NCI-H1105 treated with DMSO at 0.1 percent for 48 hours (cell line): ENCODE measurements around the gene MIEN1.
"Not testable (repeated sequence)": the region's sequence is repeated elsewhere in the genome, so short reads cannot be mapped to it uniquely, and the experiment has no call there.

Experiments
- DNase-seq: peaks from one replicate; lab custom pipeline; 2025; lab: John Stamatoyannopoulos, UW

MIEN1 gene

DNA sequence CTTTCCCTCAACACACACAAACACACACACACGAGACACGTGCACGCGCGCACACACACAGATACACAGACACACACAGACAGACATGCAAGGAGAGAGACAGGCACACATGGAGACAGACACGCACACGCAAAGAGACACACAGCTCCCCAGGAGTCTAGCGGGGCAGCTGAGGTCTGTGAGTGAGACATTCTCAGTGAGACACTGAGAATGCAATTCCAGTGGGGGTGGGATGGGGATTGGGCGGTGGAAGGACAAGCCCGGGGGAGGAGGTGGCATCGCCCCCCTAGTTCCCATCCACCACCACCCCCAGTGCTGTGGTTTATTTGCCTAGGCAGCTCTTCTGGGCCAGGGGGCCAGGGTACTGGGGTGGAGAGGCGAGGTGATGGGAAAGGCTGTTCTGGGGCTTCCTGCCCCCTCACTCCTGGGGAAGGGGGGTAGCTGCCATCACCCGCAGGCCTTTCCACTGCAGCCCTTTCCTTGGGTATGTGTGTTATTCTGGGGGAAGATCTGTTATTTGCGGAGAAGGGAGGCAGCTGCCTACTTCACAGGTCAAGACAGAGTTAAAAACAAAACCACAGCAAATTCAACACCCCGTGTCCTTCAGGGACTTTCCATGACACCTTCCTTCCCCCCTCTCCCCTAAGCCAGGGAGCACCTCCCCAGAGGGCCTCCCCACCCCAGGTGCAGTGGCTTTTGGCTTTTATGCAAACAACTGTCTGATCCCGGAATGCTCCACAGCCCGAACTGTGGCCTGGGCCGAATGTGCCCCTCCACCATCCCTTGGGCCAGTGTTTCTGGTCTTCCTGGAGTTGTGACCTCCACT lies 25.4 kb upstream of the MIEN1 start:
- no peak for DNase-seq

DNA sequence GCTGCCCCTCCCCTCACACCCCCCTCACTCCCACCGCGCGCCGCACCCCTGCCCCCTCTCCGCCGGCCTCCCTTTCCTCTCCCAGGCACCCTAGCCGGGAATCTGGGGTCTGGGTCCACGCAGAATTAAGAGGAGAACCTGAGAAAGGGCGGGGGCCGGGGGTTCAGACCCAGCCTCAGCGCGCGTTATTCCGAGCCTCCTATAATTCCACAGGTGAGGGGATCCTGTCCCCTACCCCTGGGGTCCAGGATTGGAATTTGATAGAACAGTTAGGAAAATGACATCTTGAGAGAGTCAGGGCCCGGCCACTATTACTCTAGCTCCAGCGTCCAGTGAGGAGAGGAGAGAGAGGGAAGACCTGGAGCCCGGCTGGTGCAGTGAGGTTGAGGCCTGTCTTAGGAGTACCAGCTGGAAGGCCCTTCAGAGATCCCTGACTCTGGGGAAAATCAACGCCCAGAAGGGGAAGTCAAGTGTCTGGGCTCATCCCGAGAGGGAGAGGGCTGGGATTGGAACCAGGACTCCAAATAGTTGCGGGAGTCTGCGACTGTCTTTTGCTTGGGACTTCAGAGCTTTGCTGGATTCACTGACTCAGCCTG lies 24.7 kb upstream of the MIEN1 start:
- no peak for DNase-seq

DNA sequence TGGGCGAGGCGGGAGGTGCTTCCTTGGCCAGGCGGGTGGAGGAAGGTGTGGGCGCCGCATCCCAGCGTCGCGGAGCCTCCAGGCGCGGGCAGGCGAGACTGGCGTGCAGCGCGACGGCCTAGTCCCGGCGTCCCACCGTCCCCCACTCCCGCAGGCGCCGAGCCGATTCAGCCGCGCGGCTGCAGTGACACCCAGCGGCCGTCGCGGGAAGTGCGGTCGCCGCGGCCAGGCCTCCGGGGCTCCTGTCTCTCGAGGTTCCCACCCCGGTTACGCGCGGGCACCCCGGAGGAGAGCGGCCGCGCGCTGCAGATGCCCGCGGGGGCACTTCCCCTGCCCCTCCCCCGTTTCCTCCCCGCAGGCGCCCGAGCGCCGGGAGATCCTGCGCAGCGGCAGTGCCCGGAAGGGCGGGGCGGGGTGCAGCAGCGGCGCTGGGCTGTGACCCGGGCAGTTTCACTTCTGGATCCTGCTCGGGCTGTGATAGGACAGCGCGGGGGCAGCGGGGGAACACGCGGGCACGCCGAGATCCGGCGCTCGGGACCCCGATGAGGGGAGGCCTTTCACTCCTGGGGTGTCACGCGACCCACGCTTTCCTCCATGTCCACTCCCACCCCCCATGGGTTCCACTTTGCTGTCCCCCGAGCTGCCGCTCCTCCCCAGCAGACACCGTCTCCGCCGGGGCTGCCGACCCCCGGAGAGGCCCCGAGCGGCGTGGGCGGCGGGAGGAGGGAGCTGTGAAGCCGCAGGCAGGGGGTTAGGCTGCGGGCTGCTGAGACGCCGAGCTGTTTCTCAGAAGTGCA lies 24.0 kb upstream of the MIEN1 start:
- DNase-seq: peak; percentile 74

DNA sequence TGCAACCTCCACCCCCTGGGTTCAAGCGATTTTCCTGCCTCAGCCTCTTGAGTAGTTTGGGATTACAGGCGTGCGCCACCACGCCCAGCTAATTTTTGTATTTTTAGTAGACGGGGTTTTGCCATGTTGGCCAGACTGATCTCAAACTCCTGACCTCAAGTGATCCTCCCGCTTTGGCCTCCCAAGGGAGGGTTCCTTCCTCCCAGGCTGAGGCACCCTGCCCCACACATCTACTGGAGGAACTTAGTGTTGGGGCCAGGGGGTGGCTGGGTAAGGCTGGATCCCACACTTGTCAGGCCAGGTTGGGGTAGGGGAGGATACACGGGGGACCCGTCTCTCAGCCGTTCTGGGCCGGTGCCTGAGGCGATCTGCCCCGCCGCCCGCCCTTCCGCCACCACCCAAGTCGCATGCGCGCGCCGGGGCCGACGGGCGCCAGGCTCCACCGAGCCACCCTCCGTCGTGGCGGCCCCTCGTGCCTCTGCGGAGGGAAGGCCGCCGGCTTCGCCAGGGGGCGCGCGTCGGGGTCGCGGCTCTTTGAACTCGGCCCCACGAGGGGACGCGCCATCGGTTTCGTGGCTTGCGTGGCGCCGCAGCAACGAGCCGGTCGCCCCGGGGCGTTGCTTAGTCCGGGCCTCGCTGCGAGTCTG lies 23.3 kb upstream of the MIEN1 start:
- peak; percentile 58 for DNase-seq

DNA sequence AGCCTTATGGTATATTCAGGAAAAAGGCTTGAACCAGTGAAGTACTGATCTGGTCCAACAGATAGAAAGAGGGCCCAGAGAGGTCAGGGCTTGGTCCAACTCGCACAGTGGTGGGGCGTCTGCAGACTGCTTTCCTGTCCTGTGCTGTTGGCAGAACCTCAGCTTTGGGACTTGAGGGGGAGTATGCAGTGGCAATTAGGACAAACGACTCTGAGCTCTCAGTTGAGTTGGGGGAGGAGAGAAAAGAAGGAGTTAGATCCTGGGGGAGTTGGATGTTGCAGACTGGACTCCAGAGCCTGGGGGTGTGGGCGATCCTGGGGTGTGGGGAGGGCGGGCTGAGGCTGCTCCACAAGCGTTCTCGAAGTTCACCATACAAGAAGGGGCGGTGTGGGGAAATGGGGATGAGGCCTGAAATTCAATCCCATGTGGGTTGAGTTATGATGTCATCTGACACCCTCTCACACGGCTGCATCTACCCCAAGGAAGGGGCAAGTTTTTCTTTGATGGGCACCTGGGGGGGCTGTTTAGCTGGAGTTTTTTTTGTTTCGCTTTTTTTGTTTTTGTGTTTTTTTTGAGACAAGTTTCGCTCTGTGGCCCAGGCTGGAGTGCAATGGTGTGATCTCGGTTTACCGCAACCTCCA lies 22.0 kb upstream of the MIEN1 start:
- DNase-seq: no peak

DNA sequence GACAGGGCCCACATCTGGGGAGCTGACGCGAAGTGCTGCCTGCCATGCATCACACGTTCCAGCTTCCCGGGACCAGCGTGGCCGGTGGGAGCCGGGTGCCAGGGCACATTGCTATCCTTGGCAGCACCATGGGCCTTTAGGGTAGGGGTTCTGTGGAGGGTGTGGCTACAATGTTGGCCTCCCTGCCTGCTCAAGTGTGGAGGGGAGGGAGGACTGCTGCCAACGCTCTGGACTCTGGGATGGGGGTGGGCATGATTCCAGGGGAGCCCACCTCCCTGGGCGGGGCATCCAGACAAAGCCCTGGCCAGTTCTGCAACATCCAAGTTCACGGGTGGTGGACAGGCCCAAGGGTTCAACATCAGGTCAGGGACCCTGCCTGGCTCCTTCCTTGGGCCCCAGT lies 21.3 kb upstream of the MIEN1 start:
- DNase-seq: no peak

DNA sequence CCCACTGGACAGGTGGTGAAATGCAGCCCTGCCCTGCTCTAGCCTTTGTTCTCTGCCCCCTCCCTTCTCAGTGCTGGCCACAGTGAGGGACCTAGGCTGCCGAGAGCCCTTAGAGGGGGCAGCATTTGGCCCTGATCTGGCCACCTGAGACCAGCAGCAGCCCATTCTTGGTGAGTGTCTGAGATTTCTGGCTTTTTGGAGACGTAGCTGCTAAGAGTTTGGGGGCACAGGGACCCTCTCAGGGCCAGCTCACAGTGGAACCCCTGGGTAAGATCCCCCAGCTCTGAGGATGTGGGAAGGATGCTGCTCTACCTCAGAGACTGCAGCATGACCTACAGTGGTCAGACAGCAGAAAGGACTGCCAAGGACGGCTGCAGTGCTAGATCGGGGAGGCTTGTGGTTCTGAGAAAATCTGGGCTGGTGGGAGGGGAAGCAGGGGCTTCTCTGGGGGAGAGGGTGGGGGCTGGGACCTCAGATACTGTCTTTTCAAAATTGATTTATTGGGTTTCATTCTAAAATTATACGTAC lies 20.7 kb upstream of the MIEN1 start:
- no peak for DNase-seq

DNA sequence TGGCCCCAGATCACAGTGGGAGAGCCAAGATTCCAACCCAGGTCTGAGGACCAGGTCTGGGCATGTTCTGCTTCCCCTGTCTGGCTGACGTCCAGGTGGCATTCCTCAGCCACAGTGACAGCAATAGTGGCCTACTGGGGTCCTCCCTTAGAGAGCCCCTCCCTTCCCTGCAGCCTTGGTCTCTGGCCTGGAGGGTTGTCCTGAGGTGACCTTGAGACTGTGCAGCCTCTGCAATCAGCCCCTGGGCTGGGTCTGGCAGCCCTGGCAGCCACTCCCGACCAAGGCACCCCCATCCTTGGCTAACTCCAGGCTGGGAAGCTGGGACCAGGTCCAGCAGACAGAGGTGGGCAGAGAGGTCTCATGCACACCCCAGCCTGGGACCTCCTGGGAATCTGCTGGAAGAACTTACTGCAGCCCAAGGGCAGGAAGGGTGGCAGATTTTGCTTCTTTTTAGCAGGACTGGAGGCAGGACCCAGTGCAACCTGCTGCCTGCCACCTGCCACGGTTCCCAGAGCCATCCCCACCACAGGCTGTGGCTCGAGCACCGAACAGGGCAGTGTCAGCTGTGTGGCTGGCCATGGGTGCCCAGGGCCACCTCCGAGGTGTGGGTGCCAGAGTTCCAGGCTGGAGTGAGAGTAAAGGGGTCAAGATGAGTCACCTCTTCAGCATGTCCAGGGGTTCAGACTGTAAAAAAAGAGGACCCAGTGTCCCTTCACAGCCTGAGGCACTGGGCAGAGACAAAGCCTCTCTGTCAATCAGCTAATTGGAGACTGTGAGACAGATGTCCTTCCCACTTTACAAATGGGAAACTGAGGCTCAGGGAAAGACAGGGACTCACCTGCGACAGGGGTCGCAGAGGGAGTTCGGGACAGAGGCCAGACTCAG lies 20.0 kb upstream of the MIEN1 start:
- DNase-seq: peak; percentile 24

DNA sequence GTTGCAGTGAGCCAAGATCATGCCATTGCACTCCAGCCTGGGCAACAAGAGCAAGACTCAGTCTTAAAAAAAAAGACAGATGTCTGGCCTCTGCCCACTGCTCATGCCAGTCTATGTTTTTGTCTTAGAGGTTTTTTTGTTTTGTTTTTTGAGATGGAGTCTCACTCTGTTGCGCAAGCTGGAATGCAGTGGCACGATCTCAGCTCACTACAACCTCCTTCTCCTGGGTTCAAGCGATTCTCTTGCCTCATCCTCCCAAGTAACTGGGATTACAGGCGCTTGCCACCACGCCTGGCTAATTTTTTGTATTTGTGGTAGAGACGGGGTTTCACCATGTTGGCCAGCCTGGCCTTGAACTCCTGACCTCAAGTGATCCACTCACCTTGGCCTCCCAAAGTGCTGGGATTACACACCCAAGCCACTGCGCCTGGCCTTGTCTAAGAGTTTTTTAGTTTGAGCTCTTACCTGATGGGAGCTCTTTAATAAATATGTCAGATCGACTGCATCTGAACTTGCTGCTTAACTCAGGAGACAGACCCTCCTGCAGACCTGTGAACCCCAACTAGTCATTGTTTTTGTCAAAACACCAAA lies 18.2 kb upstream of the MIEN1 start:
- DNase-seq: not testable (repeated sequence)

DNA sequence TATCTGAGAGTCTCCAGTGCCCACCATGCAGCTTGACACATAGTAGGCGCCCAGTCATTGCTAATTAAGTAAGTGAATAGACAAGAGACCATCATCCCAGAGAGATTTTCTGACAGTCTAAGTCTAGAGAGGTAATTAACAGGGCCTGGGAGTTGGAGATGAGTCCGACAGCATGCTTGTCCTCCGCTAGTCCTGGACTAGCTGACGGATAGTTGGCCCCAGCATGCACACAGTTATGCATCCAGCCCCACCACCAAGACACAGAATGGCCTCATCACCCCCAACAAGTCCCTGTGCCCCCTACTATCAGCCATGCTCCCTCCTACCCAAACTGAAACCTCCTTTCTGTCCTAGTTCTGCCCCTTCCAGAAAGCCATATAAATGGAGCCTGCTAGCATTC lies 17.4 kb upstream of the MIEN1 start:
- DNase-seq: no peak

DNA sequence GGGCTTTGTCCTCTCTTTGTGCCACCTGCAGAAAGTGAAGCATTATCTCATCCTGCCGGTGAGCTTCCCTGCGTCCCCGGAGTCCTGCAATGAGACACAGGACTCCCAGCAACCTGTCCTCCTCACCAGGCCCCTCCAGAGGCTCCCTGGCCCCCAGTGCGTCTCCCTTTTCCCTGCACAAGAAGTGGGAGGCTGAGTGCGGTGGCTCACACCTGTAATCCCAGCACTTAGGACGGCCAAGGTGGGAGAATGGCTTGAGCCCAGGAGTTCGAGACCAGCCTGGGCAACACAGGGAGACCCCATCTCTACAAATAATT lies 15.8 kb upstream of the MIEN1 start:
- no peak for DNase-seq

DNA sequence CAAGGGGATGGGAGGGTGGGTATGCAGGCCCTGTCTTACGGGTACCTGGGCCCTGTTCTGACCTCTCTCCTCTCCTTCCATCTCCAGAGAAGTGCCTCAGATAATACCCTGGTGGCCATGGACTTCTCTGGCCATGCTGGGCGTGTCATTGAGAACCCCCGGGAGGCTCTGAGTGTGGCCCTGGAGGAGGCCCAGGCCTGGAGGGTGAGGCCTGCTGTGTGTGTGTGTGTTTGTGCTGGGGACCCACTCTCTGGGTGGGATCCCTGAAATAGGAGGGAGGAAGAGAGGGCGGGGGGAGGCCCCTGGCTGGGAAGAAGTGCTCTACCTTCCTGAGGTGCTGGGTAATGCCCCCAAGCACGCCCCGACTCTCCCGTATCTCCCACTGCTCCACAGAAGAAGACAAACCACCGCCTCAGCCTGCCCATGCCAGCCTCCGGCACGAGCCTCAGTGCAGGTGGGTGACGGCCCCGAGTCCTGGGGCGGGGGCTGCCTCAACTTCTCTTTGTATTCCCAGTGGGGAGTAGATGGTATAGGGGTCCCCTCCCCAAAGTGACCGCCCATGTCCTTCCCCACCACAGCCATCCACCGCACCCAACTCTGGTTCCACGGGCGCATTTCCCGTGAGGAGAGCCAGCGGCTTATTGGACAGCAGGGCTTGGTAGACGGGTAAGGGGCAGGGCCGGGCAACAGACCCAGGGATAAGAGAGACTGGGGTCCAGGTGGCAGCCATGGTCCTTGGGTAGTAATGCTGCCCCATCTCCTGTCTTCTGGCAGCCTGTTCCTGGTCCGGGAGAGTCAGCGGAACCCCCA lies 15.2 kb upstream of the MIEN1 start:
- DNase-seq: no peak

DNA sequence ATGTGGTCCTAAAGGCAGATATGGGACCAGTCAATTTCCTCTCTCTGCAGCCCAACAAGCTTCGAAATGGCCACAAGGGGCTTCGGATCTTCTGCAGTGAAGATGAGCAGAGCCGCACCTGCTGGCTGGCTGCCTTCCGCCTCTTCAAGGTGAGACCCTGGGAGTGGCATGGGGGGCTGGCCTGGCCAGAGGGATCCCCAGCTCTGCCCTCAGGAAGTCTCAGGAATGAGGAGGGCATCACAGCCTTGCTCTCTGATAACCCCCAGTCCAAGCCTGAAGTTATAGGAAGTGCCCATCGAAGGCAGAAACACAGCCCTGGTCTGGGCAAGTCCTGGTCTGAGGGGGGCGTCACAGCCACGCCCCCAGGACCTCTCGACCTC lies 14.5 kb upstream of the MIEN1 start:
- DNase-seq: no peak

DNA sequence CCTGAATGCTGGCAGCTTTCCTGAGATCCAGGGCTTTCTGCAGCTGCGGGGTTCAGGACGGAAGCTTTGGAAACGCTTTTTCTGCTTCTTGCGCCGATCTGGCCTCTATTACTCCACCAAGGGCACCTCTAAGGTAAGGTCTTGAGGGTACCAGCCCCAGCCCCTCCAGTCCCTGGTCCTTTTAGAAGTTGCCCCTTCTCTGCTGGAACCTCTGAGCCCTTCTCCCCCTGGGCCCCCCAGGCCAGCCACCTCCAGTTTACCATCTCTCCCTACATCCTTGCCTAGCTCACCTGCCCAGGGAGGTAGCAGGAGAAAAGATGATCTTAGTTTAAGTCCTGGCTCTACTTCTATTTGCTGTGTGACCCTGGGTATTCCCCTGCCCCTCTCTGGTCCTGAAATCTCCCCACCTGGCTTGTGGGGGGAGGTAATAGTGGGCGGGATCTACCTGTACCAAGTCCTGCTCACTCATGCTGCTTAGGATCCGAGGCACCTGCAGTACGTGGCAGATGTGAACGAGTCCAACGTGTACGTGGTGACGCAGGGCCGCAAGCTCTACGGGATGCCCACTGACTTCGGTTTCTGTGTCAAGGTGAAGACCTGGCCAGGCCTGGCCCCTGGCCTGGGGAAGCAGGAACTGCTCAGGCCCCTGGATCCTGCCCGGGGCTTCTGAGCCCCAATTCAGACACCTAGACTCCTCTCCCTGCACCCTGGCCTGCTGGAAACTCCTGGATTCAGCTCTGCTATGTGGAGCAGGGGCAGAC lies 13.9 kb upstream of the MIEN1 start:
- DNase-seq: no peak

DNA sequence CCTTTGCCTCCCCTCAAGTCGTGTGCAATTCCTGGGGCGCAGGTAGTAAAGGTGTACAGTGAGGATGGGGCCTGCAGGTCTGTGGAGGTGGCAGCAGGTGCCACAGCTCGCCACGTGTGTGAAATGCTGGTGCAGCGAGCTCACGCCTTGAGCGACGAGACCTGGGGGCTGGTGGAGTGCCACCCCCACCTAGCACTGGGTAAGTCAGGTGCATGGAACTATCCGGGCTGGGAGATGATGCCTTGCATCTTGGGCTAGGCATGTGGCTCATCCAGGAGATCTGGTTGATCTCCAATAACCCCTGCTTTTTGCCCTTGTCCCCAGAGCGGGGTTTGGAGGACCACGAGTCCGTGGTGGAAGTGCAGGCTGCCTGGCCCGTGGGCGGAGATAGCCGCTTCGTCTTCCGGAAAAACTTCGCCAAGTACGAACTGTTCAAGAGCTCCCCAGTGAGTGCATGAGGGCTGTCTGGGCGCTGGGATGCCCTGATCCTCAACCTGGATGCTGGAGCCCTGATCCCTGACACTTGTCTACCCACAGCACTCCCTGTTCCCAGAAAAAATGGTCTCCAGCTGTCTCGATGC lies 12.6 kb upstream of the MIEN1 start:
- no peak for DNase-seq

DNA sequence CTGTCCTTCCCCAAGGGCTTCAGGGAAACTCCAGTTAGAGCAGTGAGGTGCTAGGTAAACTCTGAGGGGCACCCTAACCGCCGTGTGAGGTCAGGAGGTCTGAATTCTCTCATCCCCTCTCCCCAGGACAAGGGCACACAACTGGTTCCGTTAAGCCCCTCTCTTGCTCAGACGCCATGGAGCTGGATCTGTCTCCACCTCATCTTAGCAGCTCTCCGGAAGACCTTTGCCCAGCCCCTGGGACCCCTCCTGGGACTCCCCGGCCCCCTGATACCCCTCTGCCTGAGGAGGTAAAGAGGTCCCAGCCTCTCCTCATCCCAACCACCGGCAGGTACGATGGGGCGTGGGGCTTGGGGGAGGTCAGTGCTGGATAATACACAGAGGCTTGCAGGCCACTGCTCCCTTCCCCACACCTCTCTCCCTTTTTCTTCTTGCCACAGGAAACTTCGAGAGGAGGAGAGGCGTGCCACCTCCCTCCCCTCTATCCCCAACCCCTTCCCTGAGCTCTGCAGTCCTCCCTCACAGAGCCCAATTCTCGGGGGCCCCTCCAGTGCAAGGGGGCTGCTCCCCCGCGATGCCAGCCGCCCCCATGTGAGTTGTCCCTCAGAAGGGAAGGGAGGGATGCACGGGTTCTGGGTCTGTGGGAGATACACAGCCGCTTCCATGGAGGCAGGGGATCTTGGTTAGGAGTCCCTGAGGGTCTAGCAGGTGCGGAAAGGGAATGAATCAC lies 12.0 kb upstream of the MIEN1 start:
- no peak for DNase-seq

DNA sequence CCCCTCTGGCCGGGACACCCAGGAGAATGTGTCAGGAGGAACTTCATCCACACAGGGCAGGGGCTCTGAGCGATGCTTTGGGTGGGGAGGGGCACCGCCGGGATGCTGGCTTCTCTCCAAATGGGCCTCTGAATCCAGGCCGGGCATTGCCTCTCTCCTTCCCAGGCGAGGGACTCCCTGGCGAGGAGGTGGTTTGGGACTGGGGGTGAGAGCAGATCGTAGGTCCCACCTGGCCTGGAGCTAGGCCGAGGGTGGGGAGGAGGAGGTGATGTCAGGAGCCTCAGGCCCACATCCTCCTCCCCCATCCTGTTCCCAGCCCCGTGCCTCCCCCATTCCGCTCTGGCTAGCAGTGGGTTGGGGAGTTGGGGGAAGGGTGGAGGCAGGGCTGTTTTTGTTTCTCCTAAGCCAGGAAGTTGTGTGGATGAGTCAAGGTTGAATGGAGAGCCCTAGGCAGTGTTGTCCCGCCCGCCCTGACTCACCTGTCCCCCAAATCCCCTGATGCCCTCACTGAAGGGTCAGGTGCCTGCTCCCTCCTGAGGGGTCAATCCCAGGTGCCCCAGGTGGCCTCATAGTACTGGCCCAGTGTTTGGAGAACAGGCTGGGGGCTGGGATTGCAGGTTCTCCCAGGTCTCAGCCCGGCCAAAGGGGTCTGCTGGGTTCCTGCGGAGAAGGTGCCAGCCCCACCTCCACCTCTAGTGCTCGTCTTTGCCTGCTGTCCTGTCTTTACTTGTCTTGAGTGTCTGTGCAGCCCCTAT lies 10.2 kb upstream of the MIEN1 start:
- DNase-seq: no peak
